B cell (primary cell): ENCODE measurements around the gene COG6. TPM values are rescaled to one million over a fixed set of nuclear protein-coding genes. Genes with fewer than 3 reads are reported as not detected.
A peak's percentile ranks its signal among the peaks of the same experiment; 100 is the strongest.

Experiments used
- ATAC-seq: fragments of 200-7000 bp; cut with Tn5 transposase; one replicate; pipeline ENCODE4 v1.10.0; 2021; ENCODE audit warnings: low read depth, mild to moderate bottlenecking, moderate number of reproducible peaks, moderate library complexity
- CTCF ChIA-PET: fragments of 350-600 bp; sonication (Branson Sonifier 250); formaldehyde crosslinking; loops from one replicate; lab custom pipeline; 2021; ENCODE audit warnings: antibody characterized with exemption, inconsistent platforms; lab: Charles Lee
- POLR2A ChIA-PET: fragments of 350-600 bp; sonication (Branson Sonifier 250); formaldehyde crosslinking; loops from one replicate; lab custom pipeline; 2021; ENCODE audit warnings: antibody characterized with exemption; lab: Charles Lee
- DNase-seq: peaks from one replicate; pipeline ENCODE4 v3.0.0; 2013
- H2AFZ ChIP-seq: 2 replicates; pipeline ENCODE4 v1.6.1; 2012; ENCODE audit warnings: mild to moderate bottlenecking, low read depth, low read length; ENCODE audit not compliant: insufficient read depth, poor library complexity, severe bottlenecking
- H3K27ac ChIP-seq, 2 donors: 1 replicate in 1 of 2; 2 replicates in 1 of 2; pipeline ENCODE4 v1.5.1; 2012 to 2013; ENCODE audit warnings: low read length in 2 of 2, mild to moderate bottlenecking in 2 of 2, moderate library complexity in 1 of 2
- H3K27me3 ChIP-seq, 4 experiments: fragments of 200-600 bp in 1 of 4; sonication (generic) in 1 of 4; replicated peaks in 1 of 4; 1 replicate in 2 of 4; 2 replicates in 2 of 4; pipeline versions ENCODE4 v1.6.1 to v1.7.0; 2013 to 2016; ENCODE audit warnings: low read length in 3 of 4, mild to moderate bottlenecking in 2 of 4, mixed read lengths in 1 of 4, moderate library complexity in 1 of 4; ENCODE audit not compliant: insufficient read depth in 4 of 4, control insufficient read depth in 3 of 4; ENCODE audit errors: control extremely low read depth in 1 of 4
- H3K36me3 ChIP-seq, 2 experiments: replicated peaks in 1 of 2; 1 replicate in 1 of 2; 2 replicates in 1 of 2; pipeline versions ENCODE4 v1.6.1 to v1.7.1; 2013; ENCODE audit warnings: low read length in 1 of 2; ENCODE audit not compliant: insufficient read depth in 2 of 2, control insufficient read depth in 1 of 2; ENCODE audit errors: control extremely low read depth in 1 of 2, extremely low read depth in 1 of 2
- H3K4me1 ChIP-seq, 2 donors: fragments of 200-600 bp in 1 of 2; sonication (generic) in 1 of 2; 1 replicate in 1 of 2; 2 replicates in 1 of 2; pipeline versions ENCODE4 v1.5.1 to v1.6.1; 2013 to 2017; ENCODE audit warnings: low read length in 2 of 2; ENCODE audit not compliant: control insufficient read depth in 2 of 2, insufficient read depth in 2 of 2
- H3K4me2 ChIP-seq: replicated peaks from 2 replicates; pipeline ENCODE3; 2012; ENCODE audit warnings: mild to moderate bottlenecking, low read depth, low read length; ENCODE audit not compliant: poor library complexity, severe bottlenecking
- H3K4me3 ChIP-seq, 5 experiments: fragments of 200-600 bp in 1 of 5; sonication (generic) in 1 of 5; 1 replicate in 3 of 5; 2 replicates in 2 of 5; pipeline versions ENCODE4 v1.5.1 to v1.7.0; 2011 to 2016; ENCODE audit warnings: low read length in 4 of 5, mild to moderate bottlenecking in 4 of 5, low read depth in 2 of 5, control low read depth in 1 of 5, moderate library complexity in 1 of 5; ENCODE audit not compliant: insufficient read depth in 1 of 5; ENCODE audit errors: control extremely low read depth in 1 of 5, extremely low read depth in 1 of 5
- H3K79me2 ChIP-seq: fragments of 200-600 bp; sonication (generic); one replicate; pipeline ENCODE4 v1.6.0; 2016; ENCODE audit warnings: low read length; ENCODE audit not compliant: control insufficient read depth, insufficient read depth
- H3K9ac ChIP-seq: fragments of 200-600 bp; sonication (generic); 2 replicates; pipeline ENCODE4 v1.6.1; 2017; ENCODE audit warnings: mild to moderate bottlenecking, low read length, moderate library complexity
- H3K9me3 ChIP-seq, 3 donors: one replicate each; pipeline versions ENCODE4 v1.6.1 to v1.7.1; 2013; ENCODE audit warnings: low read length in 2 of 3; ENCODE audit not compliant: control insufficient read depth in 2 of 3, insufficient read depth in 1 of 3; ENCODE audit errors: control extremely low read depth in 1 of 3
- H4K20me1 ChIP-seq: 2 replicates; pipeline ENCODE4 v1.6.0; 2012; ENCODE audit warnings: mild to moderate bottlenecking, low read length; ENCODE audit not compliant: insufficient read depth, control insufficient read depth, poor library complexity, severe bottlenecking
- H3K27ac Mint-ChIP-seq: one replicate; pipeline ENCODE4 v1.8.0; 2021; ENCODE audit warnings: mixed read lengths
- H3K27me3 Mint-ChIP-seq: one replicate; pipeline ENCODE4 v1.8.0; 2021; ENCODE audit warnings: mixed read lengths
- H3K4me1 Mint-ChIP-seq: one replicate; pipeline ENCODE4 v1.8.0; 2021; ENCODE audit warnings: mixed read lengths
- H3K4me3 Mint-ChIP-seq: one replicate; pipeline ENCODE4 v1.8.0; 2021; ENCODE audit warnings: mixed read lengths
- H3K9me3 Mint-ChIP-seq: one replicate; pipeline ENCODE4 v1.8.0; 2022; ENCODE audit warnings: mixed read lengths; ENCODE audit not compliant: insufficient read depth
- EZH2 ChIP-seq: IDR thresholded peaks from 2 replicates; pipeline ENCODE4 v1.6.1; 2012; ENCODE audit warnings: borderline replicate concordance, low read depth, mild to moderate bottlenecking, moderate library complexity, low read length; ENCODE audit not compliant: insufficient read depth, poor library complexity, severe bottlenecking
- WGBS: methylation state at CpG from one replicate; pipeline ENCODE4 v1.1.5; 2013; ENCODE audit warnings: missing lambda C conversion rate; ENCODE audit not compliant: insufficient coverage; 5-methylcytosine and 5-hydroxymethylcytosine counted together
- intact Hi-C: fragments of 100-400 bp; cut with micrococcal nuclease; formaldehyde crosslinking; loops from one replicate; pipeline ENCODE4 v1.10.0; 2022
- polyA plus RNA-seq: library from polyadenylated mRNA; depleted of rRNA; stranded (reverse); fragments of >200 nt; gene quantifications from 2 replicates; pipeline ENCODE4 v1.2.3, GENCODE V29; 2012
- total RNA-seq, 2 donors: library from RNA; stranded (reverse); fragments of 120-200 nt in 1 of 2; gene quantifications; 1 replicate in 1 of 2; 2 replicates in 1 of 2; pipeline versions ENCODE4 v1.2.3 to v1.2.4, GENCODE V29; 2013 to 2022
- TF ChIP-seq, protein P1 (sequence below): fragments of 200-600 bp; IDR thresholded peaks from one replicate; pipeline ENCODE4 v1.8.0; 2022; ENCODE audit warnings: antibody characterized with exemption, mild to moderate bottlenecking

The COG6 gene
- total and polyA plus RNA-seq, 2 donors (not counting 1 experiment from before 2014, with no cell fraction given) = 7.7 to 49.9 TPM

DNA sequence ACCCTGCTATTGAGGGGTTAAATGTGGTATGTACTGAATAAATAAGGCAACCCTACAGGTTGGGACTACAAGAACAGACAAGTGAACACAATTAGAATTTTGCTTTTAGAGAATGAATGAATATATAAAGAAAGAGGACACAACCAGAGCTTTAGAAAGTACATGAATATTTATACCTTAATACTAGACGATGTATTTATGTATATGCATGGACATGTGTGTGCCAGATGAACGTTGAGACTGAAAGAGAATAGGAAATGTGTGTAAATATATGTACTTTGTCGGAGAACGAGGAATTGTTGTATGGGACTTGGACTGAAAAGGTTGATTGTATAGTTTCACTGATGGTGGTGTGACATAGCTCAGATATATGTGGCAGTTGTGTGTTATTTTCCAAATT is 9.3 kb upstream of the COG6 start:
- no peak overlapping the region for H3K27ac ChIP-seq
- intact Hi-C loops = no loop called here
- TF ChIP-seq, protein P1, sequence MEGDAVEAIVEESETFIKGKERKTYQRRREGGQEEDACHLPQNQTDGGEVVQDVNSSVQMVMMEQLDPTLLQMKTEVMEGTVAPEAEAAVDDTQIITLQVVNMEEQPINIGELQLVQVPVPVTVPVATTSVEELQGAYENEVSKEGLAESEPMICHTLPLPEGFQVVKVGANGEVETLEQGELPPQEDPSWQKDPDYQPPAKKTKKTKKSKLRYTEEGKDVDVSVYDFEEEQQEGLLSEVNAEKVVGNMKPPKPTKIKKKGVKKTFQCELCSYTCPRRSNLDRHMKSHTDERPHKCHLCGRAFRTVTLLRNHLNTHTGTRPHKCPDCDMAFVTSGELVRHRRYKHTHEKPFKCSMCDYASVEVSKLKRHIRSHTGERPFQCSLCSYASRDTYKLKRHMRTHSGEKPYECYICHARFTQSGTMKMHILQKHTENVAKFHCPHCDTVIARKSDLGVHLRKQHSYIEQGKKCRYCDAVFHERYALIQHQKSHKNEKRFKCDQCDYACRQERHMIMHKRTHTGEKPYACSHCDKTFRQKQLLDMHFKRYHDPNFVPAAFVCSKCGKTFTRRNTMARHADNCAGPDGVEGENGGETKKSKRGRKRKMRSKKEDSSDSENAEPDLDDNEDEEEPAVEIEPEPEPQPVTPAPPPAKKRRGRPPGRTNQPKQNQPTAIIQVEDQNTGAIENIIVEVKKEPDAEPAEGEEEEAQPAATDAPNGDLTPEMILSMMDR = no peak
- TF ChIP-seq EZH2 = no peak
- H3K79me2 ChIP-seq = no peaks in the 10 kb centered on the region
- no CpG with 5 or more reads among the region's 4 CpGs for WGBS
- H3K4me1 ChIP-seq = no peaks in the 10 kb centered on the region
- no peak for DNase-seq
- ATAC-seq = no peak
- peaks cover 0 to 8% (median 0%) of the 10 kb centered on the region in 4 experiments for H3K27me3 ChIP-seq
- Mint-ChIP-seq H3K4me1 (no peaks in the 10 kb centered on the region), H3K27me3 (peaks cover 17% of the 10 kb centered on the region), H3K4me3 (no peak overlapping the region), H3K9me3 (no peaks in the 10 kb centered on the region), H3K27ac (no peak overlapping the region)
- no peaks in the 10 kb centered on the region for H4K20me1 ChIP-seq
- H3K9me3 ChIP-seq = peaks cover 0 to 1% (median 0%) of the 10 kb centered on the region in 3 donors
- CTCF ChIA-PET = no interaction called here
- POLR2A ChIA-PET = no interaction called here
- no peak overlapping the region for H3K9ac ChIP-seq
- no peak overlapping the region for H3K4me2 ChIP-seq
- no peak overlapping the region for H2AFZ ChIP-seq
- H3K4me3 ChIP-seq = no peak overlapping the region
- H3K36me3 ChIP-seq = no peaks in the 10 kb centered on the region

- TF ChIP-seq EZH2 = no peak
- TF ChIP-seq, protein P1 = no peak
- Mint-ChIP-seq H3K4me3 (peak overlapping the region; percentile 100), H3K27ac (peak overlapping the region; percentile 96), H3K9me3 (no peaks in the 10 kb centered on the region), H3K27me3 (peaks cover 5% of the 10 kb centered on the region), H3K4me1 (peaks cover 32% of the 10 kb centered on the region)
- H3K4me2 ChIP-seq = peak overlapping the region; percentile 79
- no peak for DNase-seq
- ChIA-PET CTCF (interaction anchor here (0.9 to 1.8 kb wide), 2 partner anchors 14 to 28 kb away, joined by 4 to 10 read pairs; no protein-coding TSS in a partner anchor), POLR2A (interaction anchor here (1.2 kb wide), 1 partner anchor 1406 kb away, joined by 10 read pairs; the partner anchor contains the start of gene WBP4)
- peak overlapping the region; percentile 39 to 93 (median 89) for H3K4me3 ChIP-seq
- H3K9ac ChIP-seq = peak overlapping the region; percentile 80
- 0% methylated on average over 1 of the region's 2 CpGs for WGBS
- H4K20me1 ChIP-seq = no peaks in the 10 kb centered on the region
- H3K4me1 ChIP-seq = peaks cover 10% of the 10 kb centered on the region in 2 donors
- H3K27me3 ChIP-seq = no peaks in the 10 kb centered on the region
- peak overlapping the region; percentile 35 to 57 for H3K27ac ChIP-seq
- H3K36me3 ChIP-seq = no peaks in the 10 kb centered on the region
- H3K9me3 ChIP-seq = no peaks in the 10 kb centered on the region
- intact Hi-C loops = loop anchor here (1.0 to 2.0 kb wide), 4 partner anchors 16 to 1306 kb away; partner anchors contain the start of genes MRPS31, NHLRC3, PROSER1 and UFM1
- peaks cover 26% of the 10 kb centered on the region for H3K79me2 ChIP-seq
- ATAC-seq = no peak
- peak overlapping the region; percentile 95 for H2AFZ ChIP-seq
Measured at GRCh38 chr13:39655041-39655568, 357 bp upstream of the COG6 start.
